ENCODE measurements around the gene NDUFB10.
A peak's percentile ranks its signal among the peaks of the same experiment; 100 is the strongest.
"Not testable (repeated sequence)": the region's sequence is repeated elsewhere in the genome, so short reads cannot be mapped to it uniquely, and the experiment has no call there.

The NDUFB10 gene

DNA sequence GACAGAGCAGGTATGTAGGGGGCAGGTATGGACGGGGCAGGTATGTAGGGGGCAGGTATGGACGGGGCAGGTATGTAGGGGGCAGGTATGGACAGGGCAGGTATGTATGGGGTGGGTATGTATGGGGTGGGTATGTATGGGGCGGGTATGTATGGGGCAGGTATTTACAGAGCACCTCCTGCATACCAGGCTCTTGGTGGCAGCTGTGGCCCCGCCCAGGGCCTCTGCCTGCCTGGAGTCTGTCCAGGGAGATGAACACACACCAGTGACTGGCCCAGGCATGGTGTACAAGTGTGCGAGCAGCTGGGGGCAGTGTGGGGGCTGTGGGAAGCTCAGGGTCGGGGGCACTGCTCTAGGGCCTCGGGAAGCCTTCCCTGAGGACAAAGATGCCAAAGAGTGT, 9.3 kb upstream of the NDUFB10 start:
- no peak for DNase-seq (ENCODE audit: low read depth in 2 of 2)
- no peak for TF ChIP-seq CTCF (IDR thresholded peaks at IDR 0.05; ENCODE audit: low read depth, low read length)
- no peak overlapping the region for H3K4me3 ChIP-seq (replicated peaks in 1 of 2; ENCODE audit: low read depth in 2 of 2, low read length in 2 of 2)

DNA sequence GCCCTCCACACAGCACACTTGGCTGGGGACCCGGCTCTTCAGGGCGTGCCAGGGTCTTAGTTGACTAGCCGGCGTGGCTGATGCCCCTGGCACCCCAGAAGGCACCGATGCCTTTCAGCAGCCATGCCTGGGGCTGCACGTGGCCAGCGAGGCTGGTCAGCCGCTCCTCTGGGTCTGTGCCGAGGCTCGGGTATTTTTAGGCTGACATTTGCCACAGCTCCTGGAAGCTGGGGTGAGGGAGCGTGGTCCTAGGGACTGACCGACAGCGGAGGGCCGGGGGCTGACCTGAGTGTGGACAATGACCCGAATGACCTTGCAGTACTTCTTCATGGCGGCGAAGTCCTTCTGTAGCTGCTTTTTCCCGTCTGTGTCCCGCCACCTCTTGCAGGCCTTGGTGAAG, 8.8 kb upstream of the NDUFB10 start:
- TF ChIP-seq CTCF (IDR thresholded peaks at IDR 0.05; ENCODE audit: low read depth, low read length), result no peak
- no peak for DNase-seq (ENCODE audit: low read depth in 2 of 2)
- H3K4me3 ChIP-seq (replicated peaks in 1 of 2; ENCODE audit: low read depth in 2 of 2, low read length in 2 of 2), result no peak overlapping the region

- H3K4me3 ChIP-seq (replicated peaks in 1 of 2; ENCODE audit: low read depth in 2 of 2, low read length in 2 of 2), result no peak overlapping the region
- DNase-seq (ENCODE audit: low read depth in 2 of 2), result no peak
- TF ChIP-seq CTCF (IDR thresholded peaks at IDR 0.05; ENCODE audit: low read depth, low read length), result no peak
These were observed 5.6 kb upstream of the NDUFB10 start for GRCh38 chr16:1953734-1954133.

GRCh38 chr16:1957434-1958142, 1.8 kb upstream of the NDUFB10 start:
- H3K4me3 ChIP-seq (replicated peaks in 1 of 2; ENCODE audit: low read depth in 2 of 2, low read length in 2 of 2); DNase-seq (ENCODE audit: low read depth in 2 of 2): not testable (repeated sequence)

DNA sequence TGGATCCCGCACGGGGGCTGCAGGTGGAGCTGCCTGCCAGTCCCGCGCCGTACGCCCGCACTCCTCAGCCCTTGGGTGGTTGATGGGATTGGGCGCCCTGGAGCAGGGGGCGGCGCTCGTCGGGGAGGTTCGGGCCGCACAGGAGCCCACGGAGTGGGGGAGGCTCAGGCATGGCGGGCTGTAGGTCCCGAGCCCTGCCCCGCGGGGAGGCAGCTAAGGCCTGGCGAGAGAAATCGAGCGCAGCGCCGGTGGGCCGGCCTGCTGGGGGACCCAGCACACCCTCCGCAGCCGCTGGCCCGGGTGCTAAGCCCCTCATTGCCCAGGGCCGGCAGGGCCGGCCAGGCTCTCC, 1.2 kb upstream of the NDUFB10 start:
- not testable (repeated sequence) for H3K4me3 ChIP-seq (replicated peaks in 1 of 2; ENCODE audit: low read depth in 2 of 2, low read length in 2 of 2); DNase-seq (ENCODE audit: low read depth in 2 of 2)

DNA sequence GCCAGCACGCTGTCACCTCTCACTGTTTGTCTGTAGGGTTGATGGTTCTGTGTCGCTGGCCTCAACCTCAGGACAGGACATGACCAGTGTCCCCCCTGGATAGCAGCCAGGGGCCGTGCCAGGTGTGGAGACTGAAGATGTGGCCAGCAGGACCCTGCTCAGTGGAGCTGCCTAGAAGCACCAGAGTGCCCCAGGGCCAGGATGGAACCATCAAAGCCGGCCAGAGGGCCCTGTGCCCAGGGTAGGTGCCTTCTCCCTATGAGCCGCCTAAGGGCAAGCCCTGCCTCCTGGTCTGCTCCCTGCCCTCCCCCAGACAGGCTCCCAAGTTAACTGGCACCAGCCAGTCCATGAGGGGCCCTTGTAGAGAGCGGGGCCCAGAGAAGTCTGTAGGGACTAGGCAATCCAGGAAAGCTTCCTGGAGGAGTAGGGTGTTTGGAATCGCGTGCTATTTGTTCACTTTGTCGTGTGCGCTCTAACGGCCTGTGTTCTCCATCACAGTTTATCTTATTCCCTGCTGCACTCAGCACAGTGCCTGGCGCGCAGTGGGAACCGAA, 546 bp upstream of the NDUFB10 start:
- DNase-seq (ENCODE audit: low read depth in 2 of 2), result no peak
- TF ChIP-seq CTCF (IDR thresholded peaks at IDR 0.05; ENCODE audit: low read depth, low read length), result no peak

GRCh38 chr16:1960665-1961630, 1.6 kb downstream of the NDUFB10 start:
- H3K4me3 ChIP-seq (replicated peaks in 1 of 2; ENCODE audit: low read depth in 2 of 2, low read length in 2 of 2), result peak overlapping the region; percentile 85 to 87
- no peak for TF ChIP-seq CTCF (IDR thresholded peaks at IDR 0.05; ENCODE audit: low read depth, low read length)
- peak in 1 of 2 donors; percentile 50 for DNase-seq (ENCODE audit: low read depth in 2 of 2)

More for the DNA sequence above, 546 bp upstream of the NDUFB10 start:
- H3K4me3 ChIP-seq (replicated peaks in 1 of 2; ENCODE audit: low read depth in 2 of 2, low read length in 2 of 2), result peak overlapping the region in 1 of 2 donors; percentile 85
